ENCODE data around the gene CAMK1.

CAMK1 gene

DNA sequence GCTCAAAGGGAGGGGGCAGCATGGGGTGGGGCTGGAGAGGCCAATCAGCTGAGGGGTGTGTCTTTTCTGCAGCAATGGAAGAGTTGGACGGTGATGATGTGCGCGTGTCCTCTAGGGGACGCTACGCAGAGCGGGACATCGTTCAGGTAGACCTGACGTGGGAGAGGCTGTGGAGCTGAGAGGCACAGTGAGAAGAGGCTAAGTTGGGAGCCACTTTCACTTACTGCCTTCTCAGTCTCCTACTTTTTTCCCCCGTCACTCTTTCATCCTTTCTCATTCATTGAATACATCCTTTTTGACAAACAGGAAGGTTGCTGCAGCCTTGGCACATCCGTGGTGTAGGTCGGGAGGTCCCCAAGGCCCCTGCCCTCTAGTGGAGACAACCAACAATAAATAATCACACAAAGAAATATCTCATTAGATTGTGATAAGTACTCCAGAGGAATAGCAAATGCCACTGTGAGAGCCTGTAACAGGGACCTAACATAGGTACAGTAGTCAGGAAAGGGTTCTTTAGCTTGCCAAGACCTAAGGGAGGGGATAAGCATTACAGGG is 42.6 kb downstream of the CAMK1 start:
- Mint-ChIP-seq H3K27me3 (no peaks in the 10 kb centered on the region), H3K9me3 (no peaks in the 10 kb centered on the region), H3K36me3 (ENCODE audit: low read depth) (peaks cover 3% of the 10 kb centered on the region), H3K4me3 (peak overlapping the region; percentile 55), H3K27ac (peak overlapping the region; percentile 74), H3K4me1 (ENCODE audit: low read depth) (peaks cover 39% of the 10 kb centered on the region)
- DNase-seq: peak; percentile 66

DNA sequence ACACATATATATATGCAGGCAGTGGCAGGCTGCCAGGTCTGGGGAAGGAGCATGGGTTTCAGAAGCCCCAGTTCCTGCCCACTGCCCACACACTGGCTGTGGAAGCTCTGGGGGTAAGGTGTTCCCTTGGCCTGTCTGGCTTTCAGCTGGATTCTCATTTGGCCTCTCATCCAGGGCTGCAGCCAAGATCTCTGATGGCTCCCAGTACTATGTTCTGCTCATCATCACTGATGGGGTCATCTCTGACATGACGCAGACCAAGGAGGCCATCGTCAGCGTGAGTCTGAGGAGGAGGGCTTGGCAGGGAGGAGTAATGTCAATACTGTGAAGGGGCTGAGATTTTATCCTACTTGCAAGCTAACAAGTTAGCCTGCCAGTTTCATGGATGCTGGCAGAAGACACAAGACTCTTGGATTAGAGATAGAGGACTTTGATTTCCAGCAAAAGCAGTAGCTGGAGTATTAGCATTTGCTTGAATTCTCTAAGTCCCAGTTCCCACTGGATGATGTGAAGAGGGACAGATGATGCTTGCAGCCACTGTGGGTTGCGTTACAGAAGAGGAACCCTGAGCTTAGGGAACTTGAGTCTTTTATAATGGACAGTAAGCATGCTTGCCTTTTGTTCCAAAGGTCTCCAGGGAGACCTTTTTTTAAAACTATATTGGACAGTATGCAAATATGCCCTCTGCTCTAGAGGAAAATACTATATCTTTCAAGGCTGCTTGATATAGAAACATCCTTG is 43.8 kb downstream of the CAMK1 start:
- Mint-ChIP-seq H3K36me3 (ENCODE audit: low read depth) (no peaks in the 10 kb centered on the region), H3K4me3 (no peak overlapping the region), H3K27ac (peak overlapping the region; percentile 35), H3K27me3 (no peaks in the 10 kb centered on the region), H3K9me3 (no peaks in the 10 kb centered on the region), H3K4me1 (ENCODE audit: low read depth) (peaks cover 38% of the 10 kb centered on the region)
- no peak for DNase-seq

DNA sequence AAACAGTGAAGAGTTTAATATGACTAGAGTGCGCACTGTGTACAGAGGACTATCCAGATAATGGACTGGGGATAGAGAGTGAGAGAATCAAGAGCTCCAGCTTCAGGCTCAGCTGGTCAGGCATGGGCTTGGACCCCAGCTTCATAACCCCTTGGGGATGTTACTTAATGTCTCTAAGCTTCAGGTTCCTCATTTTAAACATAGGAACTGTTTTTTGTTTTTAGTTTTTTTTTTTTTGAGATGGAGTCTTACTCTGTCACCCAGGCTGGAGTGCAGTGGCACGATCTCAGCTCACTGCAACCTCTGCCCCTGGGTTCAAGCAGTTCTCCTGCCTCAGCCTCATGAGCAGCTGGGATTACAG is 48.1 kb downstream of the CAMK1 start:
- Mint-ChIP-seq H3K27ac (no peak overlapping the region), H3K27me3 (no peaks in the 10 kb centered on the region), H3K9me3 (no peaks in the 10 kb centered on the region), H3K36me3 (ENCODE audit: low read depth) (no peaks in the 10 kb centered on the region), H3K4me1 (ENCODE audit: low read depth) (peaks cover 12% of the 10 kb centered on the region), H3K4me3 (no peak overlapping the region)
- no peak for DNase-seq

DNA sequence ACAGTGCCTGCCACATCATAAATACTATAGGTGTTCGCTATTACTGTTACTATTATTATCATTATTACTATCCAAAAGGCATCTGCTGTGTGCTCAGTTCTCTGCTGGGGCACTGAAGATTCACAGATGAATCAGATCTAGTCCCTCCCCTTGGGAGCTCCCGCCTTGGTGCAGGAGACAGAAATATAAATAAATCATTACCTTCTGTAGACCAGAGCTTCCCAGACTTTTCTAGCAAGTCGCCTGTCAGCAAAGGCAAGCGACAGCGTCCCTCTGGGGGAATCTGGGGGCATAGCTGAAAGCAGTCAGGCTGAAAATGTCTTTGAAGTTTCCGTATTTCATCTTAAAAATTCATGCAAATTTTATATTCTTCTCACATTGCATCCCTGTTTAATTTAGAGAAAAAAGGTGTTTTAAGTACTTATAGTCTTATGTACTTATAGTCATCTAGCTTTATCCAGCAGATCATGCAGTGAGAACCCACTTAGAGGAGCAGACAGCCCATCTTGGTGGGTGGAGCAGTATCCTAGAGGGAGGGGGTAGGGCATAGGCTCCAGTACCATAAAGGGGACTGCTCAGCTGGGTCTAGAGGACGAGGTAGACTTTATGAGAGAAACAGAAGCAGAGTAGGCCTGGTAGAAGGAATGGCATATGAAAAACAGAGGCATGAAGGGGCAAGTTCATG is 48.6 kb downstream of the CAMK1 start:
- no peaks in the 10 kb centered on the region for H3K9me3 Mint-ChIP-seq
- H3K4me3 Mint-ChIP-seq: no peak overlapping the region
- H3K27ac Mint-ChIP-seq: no peak overlapping the region
- H3K27me3 Mint-ChIP-seq: no peaks in the 10 kb centered on the region
- H3K36me3 Mint-ChIP-seq (ENCODE audit: low read depth): no peaks in the 10 kb centered on the region
- peaks cover 9% of the 10 kb centered on the region for H3K4me1 Mint-ChIP-seq (ENCODE audit: low read depth)
- DNase-seq: no peak

DNA sequence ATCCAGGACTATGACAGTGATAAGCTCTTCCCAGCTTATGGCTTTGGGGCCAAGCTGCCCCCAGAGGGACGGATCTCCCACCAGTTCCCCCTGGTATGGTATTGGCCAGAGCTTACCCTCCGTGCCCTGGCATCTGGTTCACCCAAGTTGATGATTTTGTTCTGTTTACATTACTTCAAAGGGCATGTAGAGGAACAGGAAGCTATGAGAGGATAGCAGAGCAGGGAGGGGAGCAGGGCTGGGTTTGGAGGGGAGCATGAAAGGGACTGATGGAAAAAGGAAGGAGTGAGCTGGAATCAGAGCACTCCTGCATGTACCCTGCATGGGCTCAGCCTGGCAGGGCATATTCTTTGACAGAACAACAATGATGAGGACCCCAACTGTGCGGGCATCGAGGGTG is 51.6 kb downstream of the CAMK1 start:
- Mint-ChIP-seq H3K4me1 (ENCODE audit: low read depth) (peaks cover 13% of the 10 kb centered on the region), H3K27ac (no peak overlapping the region), H3K27me3 (no peaks in the 10 kb centered on the region), H3K9me3 (no peaks in the 10 kb centered on the region), H3K36me3 (ENCODE audit: low read depth) (no peaks in the 10 kb centered on the region), H3K4me3 (no peak overlapping the region)
- no peak for DNase-seq

DNA sequence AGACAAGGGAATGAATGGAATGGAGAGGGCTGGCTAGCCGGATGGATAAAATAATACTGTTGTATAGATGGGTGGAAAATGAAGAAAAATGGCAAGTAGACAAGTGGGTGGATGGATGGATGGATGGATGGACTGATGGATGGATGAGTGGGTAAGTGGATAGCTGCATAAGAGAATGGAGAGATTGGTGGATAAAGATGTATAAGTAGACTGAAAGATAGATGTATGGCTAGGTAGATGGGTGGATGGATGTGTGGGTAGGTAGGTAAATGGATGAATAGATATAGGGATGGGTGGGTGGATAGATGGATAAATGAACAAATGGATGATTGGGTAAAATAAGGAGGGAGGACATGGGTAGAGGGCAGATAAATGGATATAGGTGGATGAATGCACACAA is 52.2 kb downstream of the CAMK1 start:
- H3K4me3 Mint-ChIP-seq: no peak overlapping the region
- no peak for DNase-seq
- peaks cover 13% of the 10 kb centered on the region for H3K4me1 Mint-ChIP-seq (ENCODE audit: low read depth)
- no peaks in the 10 kb centered on the region for H3K9me3 Mint-ChIP-seq
- no peaks in the 10 kb centered on the region for H3K36me3 Mint-ChIP-seq (ENCODE audit: low read depth)
- H3K27me3 Mint-ChIP-seq: no peaks in the 10 kb centered on the region
- H3K27ac Mint-ChIP-seq: no peak overlapping the region

DNA sequence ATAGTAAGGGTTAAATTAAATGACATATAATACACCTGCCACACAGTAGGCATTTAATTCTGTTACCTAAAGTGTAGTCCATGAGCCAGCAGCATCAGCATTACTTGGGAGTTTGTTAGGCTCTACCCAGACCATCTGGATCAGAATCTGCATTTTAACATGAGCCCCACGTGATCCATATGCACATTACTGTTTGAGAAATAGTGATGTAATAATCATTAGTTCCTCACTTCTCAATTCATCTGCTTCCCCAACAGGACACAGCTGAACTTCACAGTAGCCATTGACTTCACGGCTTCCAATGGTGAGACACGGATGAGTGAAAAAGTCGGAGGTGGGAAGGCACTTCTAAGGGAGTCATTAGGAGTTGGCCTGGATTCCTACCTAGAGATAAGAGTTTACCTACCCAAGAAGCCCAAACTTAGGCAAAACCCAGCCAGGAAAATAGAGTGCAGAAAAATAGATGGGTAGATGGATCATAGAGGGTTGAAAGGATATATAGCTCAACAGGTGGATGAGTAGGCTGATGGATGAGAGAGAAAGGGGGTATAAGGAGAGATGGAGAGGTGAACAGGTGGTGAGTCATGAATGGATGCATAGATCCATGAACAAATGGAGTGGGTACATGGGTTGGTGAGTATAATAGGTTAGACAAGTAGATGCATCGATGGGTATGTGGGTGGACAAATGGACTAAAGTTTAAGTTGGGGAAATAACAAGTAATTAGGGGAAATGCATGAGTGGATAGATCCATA is 52.8 kb downstream of the CAMK1 start:
- H3K36me3 Mint-ChIP-seq (ENCODE audit: low read depth): no peaks in the 10 kb centered on the region
- H3K4me1 Mint-ChIP-seq (ENCODE audit: low read depth): peaks cover 13% of the 10 kb centered on the region
- no peak for DNase-seq
- no peak overlapping the region for H3K27ac Mint-ChIP-seq
- H3K9me3 Mint-ChIP-seq: no peaks in the 10 kb centered on the region
- H3K27me3 Mint-ChIP-seq: no peaks in the 10 kb centered on the region
- no peak overlapping the region for H3K4me3 Mint-ChIP-seq

DNA sequence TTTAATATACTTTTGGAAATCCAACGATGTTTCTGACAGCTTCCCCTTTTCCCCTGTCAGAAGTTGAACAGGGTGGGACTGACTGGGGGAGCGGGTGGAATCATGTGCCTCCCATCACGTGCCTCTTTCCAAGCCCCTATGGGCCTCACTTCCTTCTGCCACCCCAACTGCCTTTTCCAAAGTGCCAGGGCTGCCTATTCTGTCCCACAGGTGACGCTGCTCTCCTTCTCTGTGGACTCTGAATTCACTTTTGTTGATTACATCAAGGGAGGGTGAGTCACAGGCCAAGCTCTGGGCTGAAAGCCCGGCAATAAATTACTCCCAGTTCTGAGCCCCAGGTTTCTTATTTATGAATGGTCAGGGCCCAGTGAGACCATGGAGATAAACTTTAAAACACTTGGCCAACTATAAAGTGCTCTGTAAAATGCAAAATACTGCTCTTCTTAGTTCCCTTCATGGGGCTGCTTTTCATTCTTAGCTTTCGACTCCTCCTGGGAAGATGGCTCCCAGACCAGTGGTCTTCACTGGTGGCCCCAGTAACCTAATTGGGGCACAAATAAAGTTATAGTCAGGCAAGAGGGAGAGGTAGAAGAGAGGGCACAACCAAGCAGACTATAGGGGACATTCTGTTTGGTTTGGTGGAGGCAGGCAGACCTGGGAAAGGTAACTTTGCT is 53.8 kb downstream of the CAMK1 start:
- Mint-ChIP-seq H3K36me3 (ENCODE audit: low read depth) (no peaks in the 10 kb centered on the region), H3K9me3 (no peaks in the 10 kb centered on the region), H3K4me3 (no peak overlapping the region), H3K4me1 (ENCODE audit: low read depth) (peaks cover 13% of the 10 kb centered on the region), H3K27me3 (no peaks in the 10 kb centered on the region), H3K27ac (no peak overlapping the region)
- no peak for DNase-seq

DNA sequence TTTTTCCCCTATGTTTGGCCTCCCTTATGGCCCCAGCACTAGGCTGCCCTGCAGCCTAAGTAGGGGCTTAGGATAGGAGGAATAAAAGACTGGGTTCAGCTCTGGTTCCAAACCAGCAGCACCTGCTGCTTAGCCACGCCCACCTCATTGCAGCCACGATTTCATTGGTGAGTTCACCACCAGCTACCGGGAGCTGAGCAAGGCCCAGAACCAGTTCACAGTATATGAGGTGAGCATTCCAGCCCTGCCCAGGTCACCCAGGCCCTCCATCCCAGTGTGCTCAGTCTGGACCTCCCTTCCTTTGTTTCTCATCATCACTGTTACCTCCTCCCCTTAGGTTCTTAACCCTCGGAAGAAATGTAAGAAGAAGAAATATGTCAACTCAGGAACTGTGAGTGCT is 54.6 kb downstream of the CAMK1 start:
- Mint-ChIP-seq H3K4me3 (no peak overlapping the region), H3K27ac (no peak overlapping the region), H3K9me3 (no peaks in the 10 kb centered on the region), H3K27me3 (no peaks in the 10 kb centered on the region), H3K4me1 (ENCODE audit: low read depth) (peaks cover 15% of the 10 kb centered on the region), H3K36me3 (ENCODE audit: low read depth) (no peaks in the 10 kb centered on the region)
- no peak for DNase-seq

DNA sequence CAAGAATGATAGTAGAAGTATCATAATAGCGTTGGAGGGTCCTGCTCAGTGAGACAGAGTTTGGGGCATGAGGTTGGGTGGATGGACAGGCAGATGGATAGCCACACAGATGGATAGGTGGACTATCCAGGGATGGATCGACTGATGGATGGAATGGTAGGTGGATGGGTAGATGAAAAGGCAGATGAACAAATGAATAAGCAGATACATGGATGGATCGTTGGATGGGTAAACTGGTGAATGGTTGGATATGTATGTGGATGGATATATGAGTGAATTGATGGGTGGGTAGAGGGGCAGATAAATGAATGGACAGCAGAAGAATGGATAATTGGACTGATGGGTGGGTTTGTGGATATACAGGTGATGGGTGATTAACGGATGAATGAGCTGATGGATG is 56.6 kb downstream of the CAMK1 start:
- Mint-ChIP-seq H3K36me3 (ENCODE audit: low read depth) (no peaks in the 10 kb centered on the region), H3K4me1 (ENCODE audit: low read depth) (peaks cover 12% of the 10 kb centered on the region), H3K27me3 (no peaks in the 10 kb centered on the region), H3K9me3 (no peaks in the 10 kb centered on the region), H3K27ac (no peak overlapping the region), H3K4me3 (no peak overlapping the region)
- no peak for DNase-seq

DNA sequence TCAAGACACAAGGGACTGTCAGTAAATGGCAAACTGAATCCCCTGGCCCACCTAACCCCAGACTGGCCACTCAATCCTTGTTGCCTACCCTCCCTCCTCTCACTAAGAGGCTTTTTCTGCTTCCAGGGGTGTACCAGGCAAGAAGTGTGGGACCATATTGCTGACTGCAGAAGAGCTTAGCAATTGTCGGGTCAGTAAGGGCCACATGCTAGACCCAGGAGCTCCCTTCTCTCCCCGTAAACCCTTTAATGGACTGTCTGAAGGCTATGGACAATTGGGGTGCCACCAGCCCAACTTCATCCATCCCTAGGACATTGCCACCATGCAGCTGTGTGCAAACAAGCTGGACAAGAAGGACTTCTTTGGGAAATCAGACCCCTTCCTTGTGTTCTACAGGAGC is 57.3 kb downstream of the CAMK1 start:
- H3K9me3 Mint-ChIP-seq: no peaks in the 10 kb centered on the region
- H3K27ac Mint-ChIP-seq: no peak overlapping the region
- peaks cover 8% of the 10 kb centered on the region for H3K4me1 Mint-ChIP-seq (ENCODE audit: low read depth)
- no peak overlapping the region for H3K4me3 Mint-ChIP-seq
- DNase-seq: no peak
- H3K27me3 Mint-ChIP-seq: no peaks in the 10 kb centered on the region
- no peaks in the 10 kb centered on the region for H3K36me3 Mint-ChIP-seq (ENCODE audit: low read depth)

DNA sequence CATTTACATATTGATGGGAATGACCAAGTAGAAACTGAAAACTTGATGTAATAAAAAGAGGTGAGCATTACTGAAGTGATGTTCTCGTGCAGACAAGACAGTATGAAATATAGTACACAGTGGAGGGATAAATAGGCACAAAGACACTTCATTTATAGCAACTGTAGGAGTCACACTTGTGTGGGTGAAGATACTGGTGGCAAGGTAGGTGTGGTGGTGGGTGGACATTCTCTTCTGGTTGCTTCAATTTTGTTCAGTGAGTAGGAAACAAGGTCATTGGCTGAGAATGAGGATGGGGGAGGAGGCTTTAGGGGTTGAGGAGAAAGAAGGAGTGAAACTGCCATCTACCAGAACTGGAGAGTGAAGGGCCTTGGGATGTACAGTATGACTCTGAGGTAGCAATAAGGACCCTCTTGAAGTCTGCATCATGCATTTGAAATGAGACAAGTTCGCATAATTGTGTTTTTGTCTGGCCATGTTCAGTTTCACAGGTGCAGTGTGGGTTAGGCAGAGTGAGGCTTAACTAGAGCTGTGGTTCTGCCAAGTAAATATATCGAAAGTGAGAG is 59.5 kb downstream of the CAMK1 start:
- no peak overlapping the region for H3K27ac Mint-ChIP-seq

More for the DNA sequence above, 59.5 kb downstream of the CAMK1 start:
- Mint-ChIP-seq H3K4me3 (no peak overlapping the region), H3K27me3 (peaks cover 10% of the 10 kb centered on the region), H3K36me3 (ENCODE audit: low read depth) (no peaks in the 10 kb centered on the region), H3K9me3 (no peaks in the 10 kb centered on the region), H3K4me1 (ENCODE audit: low read depth) (peaks cover 3% of the 10 kb centered on the region)
- DNase-seq: no peak

All from activated T-cell treated with anti-CD3 and anti-CD28 coated beads, Interleukin-2, amount 50 U/mL, for 24 hours (primary cell).